ENCODE results near the gene XCR1.
"Not testable (repeated sequence)": the region's sequence is repeated elsewhere in the genome, so short reads cannot be mapped to it uniquely, and the experiment has no call there.

XCR1 gene

GRCh38 chr3:46046231-46046630, 18.9 kb upstream of the XCR1 start:
- peak; percentile 27 for DNase-seq (ENCODE audit: low read depth, low spot score)

- no peak for DNase-seq (ENCODE audit: low read depth, low spot score)
Observed at GRCh38 chr3:46038916-46039315, 11.6 kb upstream of the XCR1 start.

- not testable (repeated sequence) for DNase-seq (ENCODE audit: low read depth, low spot score)
Observed at GRCh38 chr3:46038071-46038470, 10.8 kb upstream of the XCR1 start.

- DNase-seq (ENCODE audit: low read depth, low spot score) = no peak
Observed at GRCh38 chr3:46036191-46036590, 8.9 kb upstream of the XCR1 start.

GRCh38 chr3:46031747-46032146, 4.5 kb upstream of the XCR1 start:
- DNase-seq (ENCODE audit: low read depth, low spot score) = no peak

GRCh38 chr3:46031269-46031668, 4.0 kb upstream of the XCR1 start:
- no peak for DNase-seq (ENCODE audit: low read depth, low spot score)

- DNase-seq (ENCODE audit: low read depth, low spot score) = no peak
Observed at GRCh38 chr3:46030626-46031025, 3.3 kb upstream of the XCR1 start.

- DNase-seq (ENCODE audit: low read depth, low spot score) = no peak
Observed at GRCh38 chr3:46029953-46030543, 2.8 kb upstream of the XCR1 start.

GRCh38 chr3:46027736-46028397, 584 bp upstream of the XCR1 start:
- DNase-seq (ENCODE audit: low read depth, low spot score) = no peak

- peak; percentile 32 for DNase-seq (ENCODE audit: low read depth, low spot score)
Observed at GRCh38 chr3:46025139-46025538, 2.1 kb downstream of the XCR1 start.

GRCh38 chr3:46024131-46024530, 3.2 kb downstream of the XCR1 start:
- DNase-seq (ENCODE audit: low read depth, low spot score) = no peak

- no peak for DNase-seq (ENCODE audit: low read depth, low spot score)
Observed at GRCh38 chr3:46022909-46023785, 4.1 kb downstream of the XCR1 start.

GRCh38 chr3:46021516-46021915, 5.8 kb downstream of the XCR1 start:
- DNase-seq (ENCODE audit: low read depth, low spot score) = no peak

- DNase-seq (ENCODE audit: low read depth, low spot score) = no peak
Observed at GRCh38 chr3:46020766-46021510, 6.3 kb downstream of the XCR1 start.

GRCh38 chr3:46019707-46020106, 7.6 kb downstream of the XCR1 start:
- no peak for DNase-seq (ENCODE audit: low read depth, low spot score)

- no peak for DNase-seq (ENCODE audit: low read depth, low spot score)
Observed at GRCh38 chr3:46017720-46018119, 9.6 kb downstream of the XCR1 start.

- no peak for DNase-seq (ENCODE audit: low read depth, low spot score)
Observed at GRCh38 chr3:46013316-46014094, 13.8 kb downstream of the XCR1 start.

- DNase-seq (ENCODE audit: low read depth, low spot score) = no peak
Observed at GRCh38 chr3:46012246-46012645, 15.0 kb downstream of the XCR1 start.

- DNase-seq (ENCODE audit: low read depth, low spot score) = no peak
Observed at GRCh38 chr3:46010519-46011113, 16.7 kb downstream of the XCR1 start.

GRCh38 chr3:46008058-46008457, 19.2 kb downstream of the XCR1 start:
- DNase-seq (ENCODE audit: low read depth, low spot score) = no peak

GRCh38 chr3:46007280-46007679, 20.0 kb downstream of the XCR1 start:
- DNase-seq (ENCODE audit: low read depth, low spot score) = no peak
